Endodermal cell (in vitro differentiated cells): ENCODE data around the gene PRKAG2. TPM values are rescaled to one million over a fixed set of nuclear protein-coding genes. Genes with fewer than 3 reads are reported as not detected.

ENCODE experiments used
- DNase-seq: peaks from one replicate; pipeline ENCODE4 v3.0.0-alpha.2; 2017
- H3K27ac ChIP-seq: 2 replicates; pipeline ENCODE4 v1.5.1; 2013; ENCODE audit warnings: mild to moderate bottlenecking, low read depth, low read length, moderate library complexity
- H3K27me3 ChIP-seq: 2 replicates; pipeline ENCODE4 v1.6.1; 2013; ENCODE audit warnings: mild to moderate bottlenecking, low read length, moderate library complexity; ENCODE audit not compliant: insufficient read depth, control insufficient read depth, poor library complexity, severe bottlenecking
- H3K36me3 ChIP-seq: 2 replicates; pipeline ENCODE4 v1.7.0; 2013; ENCODE audit warnings: mild to moderate bottlenecking, low read length, moderate library complexity; ENCODE audit not compliant: control insufficient read depth, insufficient read depth
- H3K4me1 ChIP-seq: one replicate; pipeline ENCODE4 v1.7.0; 2013; ENCODE audit warnings: low read length; ENCODE audit not compliant: control insufficient read depth, insufficient read depth
- H3K4me3 ChIP-seq: 2 replicates; pipeline ENCODE4 v1.5.1; 2013; ENCODE audit warnings: mild to moderate bottlenecking, low read length, moderate library complexity
- H3K9ac ChIP-seq: 2 replicates; pipeline ENCODE4 v1.6.1; 2013; ENCODE audit warnings: mild to moderate bottlenecking, low read length, moderate library complexity; ENCODE audit not compliant: poor library complexity, severe bottlenecking; ENCODE audit errors: extremely low read depth
- H3K9me3 ChIP-seq: 2 replicates; pipeline ENCODE4 v1.6.1; 2013; ENCODE audit warnings: mild to moderate bottlenecking, low read length, moderate library complexity; ENCODE audit not compliant: control insufficient read depth
- H3K27ac Mint-ChIP-seq: 2 replicates; pipeline ENCODE4 v1.8.0; 2020; ENCODE audit warnings: mixed read lengths
- H3K27me3 Mint-ChIP-seq: 2 replicates; pipeline ENCODE4 v1.8.0; 2021; ENCODE audit warnings: mild to moderate bottlenecking, mixed read lengths; ENCODE audit not compliant: insufficient read depth
- H3K36me3 Mint-ChIP-seq: 2 replicates; pipeline ENCODE4 v1.8.0; 2020; ENCODE audit warnings: low read depth, mixed read lengths
- H3K4me1 Mint-ChIP-seq: 2 replicates; pipeline ENCODE4 v1.8.0; 2020; ENCODE audit warnings: mixed read lengths
- H3K4me3 Mint-ChIP-seq: 2 replicates; pipeline ENCODE4 v1.8.0; 2020; ENCODE audit warnings: mild to moderate bottlenecking, moderate library complexity, mixed read lengths
- H3K9me3 Mint-ChIP-seq: 2 replicates; pipeline ENCODE4 v1.8.0; 2020; ENCODE audit warnings: mild to moderate bottlenecking, mixed read lengths
- CTCF ChIP-seq: fragments of 200-600 bp; sonication (generic); conservative IDR thresholded peaks from 2 replicates; pipeline ENCODE4 v1.5.0; 2021; ENCODE audit warnings: antibody characterized with exemption, mild to moderate bottlenecking
- WGBS, 2 experiments: methylation state at CpG; one replicate each; pipeline versions ENCODE4 v1.1.5 to v1.1.7; 2013; ENCODE audit warnings: missing lambda C conversion rate in 2 of 2, mixed read lengths in 1 of 2; ENCODE audit not compliant: insufficient coverage in 1 of 2, insufficient read length in 1 of 2; 5-methylcytosine and 5-hydroxymethylcytosine counted together
- total RNA-seq, 2 donors: library from RNA; stranded (reverse); fragmentation: NEBNext Ultra II Directional in 1 of 2; extraction: Animal tissue kit (Norgen Biotek cat#: 25700) in 1 of 2; gene quantifications; 2 replicates in 1 of 2; 3 replicates in 1 of 2; pipeline ENCODE4 v1.2.1, GENCODE V29; 2021

The PRKAG2 gene
- total RNA-seq, 2 donors from 2014 or later: 17.2 to 20.7 TPM

GRCh38 chr7:151859948-151860685, 16.8 kb downstream of the PRKAG2 start:
- WGBS, 2 experiments: 92% methylated on average over 6 to 15 of the region's 15 CpGs
- Mint-ChIP-seq H3K36me3 (no peaks in the 10 kb centered on the region), H3K27me3 (no peaks in the 10 kb centered on the region), H3K27ac (no peak overlapping the region), H3K9me3 (no peaks in the 10 kb centered on the region), H3K4me3 (no peak overlapping the region), H3K4me1 (no peaks in the 10 kb centered on the region)
- no peak overlapping the region for H3K27ac ChIP-seq
- TF ChIP-seq CTCF: no peak
- DNase-seq: no peak
- H3K4me1 ChIP-seq: no peaks in the 10 kb centered on the region
- H3K9me3 ChIP-seq: no peaks in the 10 kb centered on the region
- no peak overlapping the region for H3K4me3 ChIP-seq
- H3K9ac ChIP-seq: no peak overlapping the region
- no peaks in the 10 kb centered on the region for H3K36me3 ChIP-seq
- H3K27me3 ChIP-seq: no peaks in the 10 kb centered on the region

GRCh38 chr7:151859111-151859947, 17.6 kb downstream of the PRKAG2 start:
- 91 to 94% methylated on average over 25 to 28 of the region's 28 CpGs for WGBS, 2 experiments
- Histone ChIP-seq H3K27ac (no peak overlapping the region), H3K9me3 (no peaks in the 10 kb centered on the region), H3K9ac (no peak overlapping the region), H3K4me3 (no peak overlapping the region), H3K27me3 (no peaks in the 10 kb centered on the region), H3K4me1 (no peaks in the 10 kb centered on the region), H3K36me3 (no peaks in the 10 kb centered on the region)
- Mint-ChIP-seq H3K9me3 (no peaks in the 10 kb centered on the region), H3K4me1 (no peaks in the 10 kb centered on the region), H3K36me3 (no peaks in the 10 kb centered on the region), H3K27ac (no peak overlapping the region), H3K27me3 (no peaks in the 10 kb centered on the region), H3K4me3 (no peak overlapping the region)
- no peak for TF ChIP-seq CTCF
- no peak for DNase-seq

GRCh38 chr7:151858456-151858855, 18.5 kb downstream of the PRKAG2 start:
- no peak for DNase-seq
- H3K4me3 ChIP-seq: no peak overlapping the region
- H3K36me3 ChIP-seq: no peaks in the 10 kb centered on the region
- no peak overlapping the region for H3K9ac ChIP-seq
- H3K9me3 ChIP-seq: no peaks in the 10 kb centered on the region
- Mint-ChIP-seq H3K4me3 (no peak overlapping the region), H3K36me3 (no peaks in the 10 kb centered on the region), H3K4me1 (no peaks in the 10 kb centered on the region), H3K27ac (no peak overlapping the region), H3K9me3 (no peaks in the 10 kb centered on the region), H3K27me3 (no peaks in the 10 kb centered on the region)
- no peaks in the 10 kb centered on the region for H3K27me3 ChIP-seq
- H3K27ac ChIP-seq: no peak overlapping the region
- TF ChIP-seq CTCF: no peak
- 93% methylated on average over 5 of the region's 5 CpGs; no CpG with 5 or more reads in 1 of the 2 experiments for WGBS, 2 experiments
- no peaks in the 10 kb centered on the region for H3K4me1 ChIP-seq
